ENCODE results near the gene NIPSNAP3A. TPM values are rescaled to one million over a fixed set of nuclear protein-coding genes. Genes with fewer than 3 reads are reported as not detected.

Gene NIPSNAP3A
- total RNA-seq, 1 experiment from 2014 or later = 6.9 TPM

DNA sequence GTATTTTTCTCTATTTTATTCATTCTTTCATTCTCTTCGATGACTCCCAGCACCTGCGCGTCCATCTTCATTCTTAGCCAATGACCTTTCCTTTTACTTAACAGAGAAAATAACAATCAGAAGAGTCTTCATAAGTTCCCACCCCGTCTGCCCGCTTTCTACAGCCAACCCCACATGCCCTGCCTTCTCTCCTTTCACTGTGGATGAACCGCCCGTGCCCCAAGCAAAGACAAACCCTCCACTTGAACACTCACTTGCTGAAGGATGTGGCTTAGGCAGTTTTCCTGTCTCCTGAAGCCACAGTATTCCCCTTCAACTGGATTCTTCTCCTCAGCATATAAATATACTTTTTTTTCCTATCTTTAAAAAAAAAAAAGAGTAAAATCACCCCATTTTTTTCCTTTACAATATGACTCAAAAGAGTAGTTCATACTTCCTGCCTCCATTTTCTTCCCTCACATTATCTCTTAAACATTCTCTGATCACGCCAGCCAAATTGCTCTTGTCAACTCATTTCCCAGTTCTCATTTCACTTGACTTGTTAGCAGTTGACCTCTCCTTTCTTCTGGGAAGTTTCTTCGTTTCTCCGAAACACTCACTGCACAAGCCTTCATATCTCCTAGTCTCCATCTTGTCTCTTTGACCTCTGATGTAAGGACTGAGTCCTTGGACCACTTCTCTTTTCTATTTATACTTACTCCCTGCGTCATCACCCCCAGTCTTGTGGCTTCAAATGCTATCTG is 27.5 kb downstream of the NIPSNAP3A start (continued):
- TF ChIP-seq, protein P1, sequence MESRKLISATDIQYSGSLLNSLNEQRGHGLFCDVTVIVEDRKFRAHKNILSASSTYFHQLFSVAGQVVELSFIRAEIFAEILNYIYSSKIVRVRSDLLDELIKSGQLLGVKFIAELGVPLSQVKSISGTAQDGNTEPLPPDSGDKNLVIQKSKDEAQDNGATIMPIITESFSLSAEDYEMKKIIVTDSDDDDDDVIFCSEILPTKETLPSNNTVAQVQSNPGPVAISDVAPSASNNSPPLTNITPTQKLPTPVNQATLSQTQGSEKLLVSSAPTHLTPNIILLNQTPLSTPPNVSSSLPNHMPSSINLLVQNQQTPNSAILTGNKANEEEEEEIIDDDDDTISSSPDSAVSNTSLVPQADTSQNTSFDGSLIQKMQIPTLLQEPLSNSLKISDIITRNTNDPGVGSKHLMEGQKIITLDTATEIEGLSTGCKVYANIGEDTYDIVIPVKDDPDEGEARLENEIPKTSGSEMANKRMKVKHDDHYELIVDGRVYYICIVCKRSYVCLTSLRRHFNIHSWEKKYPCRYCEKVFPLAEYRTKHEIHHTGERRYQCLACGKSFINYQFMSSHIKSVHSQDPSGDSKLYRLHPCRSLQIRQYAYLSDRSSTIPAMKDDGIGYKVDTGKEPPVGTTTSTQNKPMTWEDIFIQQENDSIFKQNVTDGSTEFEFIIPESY (IDR thresholded peaks at IDR 0.05; ENCODE audit: extremely low read depth, insufficient replicate concordance, low read length) = no peak
- no peak for TF ChIP-seq EGR1 (IDR thresholded peaks at IDR 0.05; ENCODE audit: low read depth)

DNA sequence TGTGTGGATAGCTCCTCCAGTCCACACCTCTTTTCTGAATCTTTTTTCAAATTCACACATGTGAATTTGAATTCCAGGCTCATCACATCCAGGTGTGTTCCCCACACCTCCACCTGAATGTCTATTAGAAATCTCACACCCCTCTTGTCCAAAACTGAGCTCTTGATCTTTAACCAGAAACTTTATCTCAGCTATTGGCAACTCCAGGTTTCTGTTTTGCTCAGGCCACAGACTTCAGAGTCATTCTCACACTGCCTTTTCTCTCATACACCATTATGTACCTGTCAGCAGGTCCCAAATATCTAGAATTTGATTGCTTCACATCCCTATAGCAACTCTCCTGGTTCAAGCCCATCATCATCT is 28.1 kb downstream of the NIPSNAP3A start:
- DNase-seq (ENCODE audit: low read depth, low spot score) (no peak), ATAC-seq (no peak)
- Histone ChIP-seq H4K20me1 (ENCODE audit: insufficient read depth) (no peaks in the 10 kb centered on the region), H3K79me2 (ENCODE audit: insufficient read depth, low read length) (no peaks in the 10 kb centered on the region), H3K9ac (ENCODE audit: low read length) (no peak overlapping the region), H3K9me3 (ENCODE audit: control insufficient read depth in 1 of 2, insufficient read depth in 1 of 2, low read depth in 1 of 2, low read length in 2 of 2) (no peaks in the 10 kb centered on the region), H3K27ac (ENCODE audit: low read depth, low read length) (no peak overlapping the region), H3K27me3 (ENCODE audit: insufficient read depth, low read length) (0 out of 2 replicates have a peak, but pooled peaks cover 4% of the 10 kb centered on the region), H3K36me3 (ENCODE audit: control insufficient read depth in 1 of 2, insufficient read depth in 2 of 2, low read length in 2 of 2) (no peaks in the 10 kb centered on the region), H3K4me3 (replicated peaks in 1 of 2; ENCODE audit: low read depth in 1 of 2, low read length in 2 of 2) (no peak overlapping the region), H2AFZ (ENCODE audit: low read depth, low read length, poor library complexity, severe bottlenecking) (no peak overlapping the region), H3K4me1 (ENCODE audit: control insufficient read depth in 1 of 2, insufficient read depth in 2 of 2, low read length in 2 of 2) (no peaks in the 10 kb centered on the region), H3K9me2 (ENCODE audit: insufficient read depth) (no peaks in the 10 kb centered on the region), H3K4me2 (ENCODE audit: low read length) (no peak overlapping the region)
- intact Hi-C loops (cut with micrococcal nuclease) = no loop called here
- BruUV-seq (replicated peaks) = no TSS peak
- TF ChIP-seq ZFX (IDR thresholded peaks at IDR 0.05) (no peak), CBX3 (IDR thresholded peaks at IDR 0.05; ENCODE audit: low read depth) (no peak), SP1 (IDR thresholded peaks at IDR 0.05; ENCODE audit: low read depth) (no peak), EZH2 (IDR thresholded peaks at IDR 0.05) (no peak), JUND (IDR thresholded peaks at IDR 0.05) (no peak), SIN3A (IDR thresholded peaks at IDR 0.05; ENCODE audit: low read depth) (no peak), YY1 (IDR thresholded peaks at IDR 0.05; ENCODE audit: extremely low read depth, insufficient replicate concordance, low read depth, low read length) (no peak), CEBPB (IDR thresholded peaks at IDR 0.05; ENCODE audit: low read depth) (no peak), FOSL1 (IDR thresholded peaks at IDR 0.05; ENCODE audit: low read depth) (no peak), POLR2AphosphoS5 (IDR thresholded peaks at IDR 0.05; ENCODE audit: low read depth, low read length) (no peak), ELF1 (IDR thresholded peaks at IDR 0.05; ENCODE audit: borderline replicate concordance, low read depth) (no peak)
- TF ChIP-seq, protein P2, sequence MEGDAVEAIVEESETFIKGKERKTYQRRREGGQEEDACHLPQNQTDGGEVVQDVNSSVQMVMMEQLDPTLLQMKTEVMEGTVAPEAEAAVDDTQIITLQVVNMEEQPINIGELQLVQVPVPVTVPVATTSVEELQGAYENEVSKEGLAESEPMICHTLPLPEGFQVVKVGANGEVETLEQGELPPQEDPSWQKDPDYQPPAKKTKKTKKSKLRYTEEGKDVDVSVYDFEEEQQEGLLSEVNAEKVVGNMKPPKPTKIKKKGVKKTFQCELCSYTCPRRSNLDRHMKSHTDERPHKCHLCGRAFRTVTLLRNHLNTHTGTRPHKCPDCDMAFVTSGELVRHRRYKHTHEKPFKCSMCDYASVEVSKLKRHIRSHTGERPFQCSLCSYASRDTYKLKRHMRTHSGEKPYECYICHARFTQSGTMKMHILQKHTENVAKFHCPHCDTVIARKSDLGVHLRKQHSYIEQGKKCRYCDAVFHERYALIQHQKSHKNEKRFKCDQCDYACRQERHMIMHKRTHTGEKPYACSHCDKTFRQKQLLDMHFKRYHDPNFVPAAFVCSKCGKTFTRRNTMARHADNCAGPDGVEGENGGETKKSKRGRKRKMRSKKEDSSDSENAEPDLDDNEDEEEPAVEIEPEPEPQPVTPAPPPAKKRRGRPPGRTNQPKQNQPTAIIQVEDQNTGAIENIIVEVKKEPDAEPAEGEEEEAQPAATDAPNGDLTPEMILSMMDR (IDR thresholded peaks at IDR 0.05 in 2 of 3, conservative IDR thresholded peaks at IDR 0.05 in 1 of 3; ENCODE audit: borderline replicate concordance in 1 of 3, insufficient read depth in 1 of 3, low read depth in 2 of 3, low read length in 2 of 3) = no peak
- TF ChIP-seq, protein P1 (IDR thresholded peaks at IDR 0.05; ENCODE audit: extremely low read depth, insufficient replicate concordance, low read length) = no peak
- TF ChIP-seq, protein P3, sequence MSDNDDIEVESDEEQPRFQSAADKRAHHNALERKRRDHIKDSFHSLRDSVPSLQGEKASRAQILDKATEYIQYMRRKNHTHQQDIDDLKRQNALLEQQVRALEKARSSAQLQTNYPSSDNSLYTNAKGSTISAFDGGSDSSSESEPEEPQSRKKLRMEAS (IDR thresholded peaks at IDR 0.05) = no peak
- ChIA-PET CTCF (no interaction called here), RAD21 (ENCODE audit: low non-redundant PET in 1 of 2, low total read pairs in 2 of 2, uncharacterized antibody in 2 of 2, unreplicated experiment in 2 of 2) (no interaction called here), POLR2A (no interaction called here)

Measured in HCT116 (cell line).